Measurements from ENCODE around the gene SLCO3A1.
"Not testable (repeated sequence)": the region's sequence is repeated elsewhere in the genome, so short reads cannot be mapped to it uniquely, and the experiment has no call there.

Gene SLCO3A1

GRCh38 chr15:92044203-92044909 is 190.8 kb downstream of the SLCO3A1 start:
- no peak for FAIRE-seq

GRCh38 chr15:92047900-92048299 is 194.4 kb downstream of the SLCO3A1 start:
- no peak for FAIRE-seq

- no peak for FAIRE-seq
Observed at GRCh38 chr15:92048739-92049138, 195.2 kb downstream of the SLCO3A1 start.

GRCh38 chr15:92049290-92049989 is 195.9 kb downstream of the SLCO3A1 start:
- FAIRE-seq: no peak

GRCh38 chr15:92050220-92050898 is 196.9 kb downstream of the SLCO3A1 start:
- FAIRE-seq: no peak

- no peak for FAIRE-seq
Observed at GRCh38 chr15:92051716-92052115, 198.2 kb downstream of the SLCO3A1 start.

- no peak for FAIRE-seq
Observed at GRCh38 chr15:92053753-92054316, 200.3 kb downstream of the SLCO3A1 start.

- FAIRE-seq: no peak
Observed at GRCh38 chr15:92056875-92057274, 203.4 kb downstream of the SLCO3A1 start.

- no peak for FAIRE-seq
Observed at GRCh38 chr15:92059036-92059970, 205.8 kb downstream of the SLCO3A1 start.

GRCh38 chr15:92059971-92060311 is 206.4 kb downstream of the SLCO3A1 start:
- not testable (repeated sequence) for FAIRE-seq

- FAIRE-seq: no peak
Observed at GRCh38 chr15:92061511-92062195, 208.1 kb downstream of the SLCO3A1 start.

GRCh38 chr15:92062505-92062904 is 209.0 kb downstream of the SLCO3A1 start:
- no peak for FAIRE-seq

- no peak for FAIRE-seq
Observed at GRCh38 chr15:92068121-92068520, 214.6 kb downstream of the SLCO3A1 start.

- no peak for FAIRE-seq
Observed at GRCh38 chr15:92069308-92070250, 216.1 kb downstream of the SLCO3A1 start.

- FAIRE-seq: not testable (repeated sequence)
Observed at GRCh38 chr15:92070251-92070650, 216.7 kb downstream of the SLCO3A1 start.

GRCh38 chr15:92071045-92071634 is 217.6 kb downstream of the SLCO3A1 start:
- no peak for FAIRE-seq

GRCh38 chr15:92073044-92073785 is 219.7 kb downstream of the SLCO3A1 start:
- FAIRE-seq: no peak

- no peak for FAIRE-seq
Observed at GRCh38 chr15:92074101-92074500, 220.6 kb downstream of the SLCO3A1 start.

- FAIRE-seq: no peak
Observed at GRCh38 chr15:92074646-92075045, 221.1 kb downstream of the SLCO3A1 start.

Measured in endometrium (tissue), 2 donors.